PC-9 (cell line): Measurements from ENCODE around the gene GLS.
"Not testable (repeated sequence)": the region's sequence is repeated elsewhere in the genome, so short reads cannot be mapped to it uniquely, and the experiment has no call there.

ENCODE experiments used
- EZH2 ChIP-seq: fragments of 200-600 bp; sonication (generic); IDR thresholded peaks from 2 replicates; pipeline ENCODE4 v1.8.0; 2017; ENCODE audit warnings: antibody characterized with exemption, low read depth
- TF ChIP-seq, protein P1 (sequence below): fragments of 200-600 bp; sonication (generic); conservative IDR thresholded peaks from 2 replicates; pipeline ENCODE4 v1.6.1; 2017; ENCODE audit warnings: mixed run types, antibody characterized with exemption, mild to moderate bottlenecking, moderate library complexity

DNA sequence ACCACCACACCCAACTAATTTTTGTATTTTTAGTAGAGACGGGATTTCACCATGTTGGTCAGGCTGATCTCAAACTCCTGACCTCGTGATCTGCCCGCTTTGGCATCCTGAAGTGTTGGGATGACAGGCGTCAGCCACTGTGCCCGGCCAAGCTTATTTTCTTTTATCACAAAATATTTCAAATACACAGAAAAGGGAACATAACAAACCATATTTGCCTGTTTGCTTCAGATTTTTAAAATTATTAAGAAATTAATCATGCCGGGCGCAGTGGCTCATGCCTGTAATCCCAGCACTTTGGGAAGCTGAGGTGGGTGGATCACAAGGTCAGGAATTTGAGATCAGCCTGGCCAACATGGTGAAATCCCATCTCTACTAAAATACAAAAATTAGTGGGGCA, 7.2 kb upstream of the GLS start:
- TF ChIP-seq, protein P1, sequence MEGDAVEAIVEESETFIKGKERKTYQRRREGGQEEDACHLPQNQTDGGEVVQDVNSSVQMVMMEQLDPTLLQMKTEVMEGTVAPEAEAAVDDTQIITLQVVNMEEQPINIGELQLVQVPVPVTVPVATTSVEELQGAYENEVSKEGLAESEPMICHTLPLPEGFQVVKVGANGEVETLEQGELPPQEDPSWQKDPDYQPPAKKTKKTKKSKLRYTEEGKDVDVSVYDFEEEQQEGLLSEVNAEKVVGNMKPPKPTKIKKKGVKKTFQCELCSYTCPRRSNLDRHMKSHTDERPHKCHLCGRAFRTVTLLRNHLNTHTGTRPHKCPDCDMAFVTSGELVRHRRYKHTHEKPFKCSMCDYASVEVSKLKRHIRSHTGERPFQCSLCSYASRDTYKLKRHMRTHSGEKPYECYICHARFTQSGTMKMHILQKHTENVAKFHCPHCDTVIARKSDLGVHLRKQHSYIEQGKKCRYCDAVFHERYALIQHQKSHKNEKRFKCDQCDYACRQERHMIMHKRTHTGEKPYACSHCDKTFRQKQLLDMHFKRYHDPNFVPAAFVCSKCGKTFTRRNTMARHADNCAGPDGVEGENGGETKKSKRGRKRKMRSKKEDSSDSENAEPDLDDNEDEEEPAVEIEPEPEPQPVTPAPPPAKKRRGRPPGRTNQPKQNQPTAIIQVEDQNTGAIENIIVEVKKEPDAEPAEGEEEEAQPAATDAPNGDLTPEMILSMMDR = not testable (repeated sequence)
- not testable (repeated sequence) for TF ChIP-seq EZH2
